Ectodermal cell (in vitro differentiated cells): ENCODE results near the gene GRIN2C.

Experiments
- H3K27ac ChIP-seq: 2 replicates; pipeline ENCODE4 v1.7.0; 2013; ENCODE audit warnings: mild to moderate bottlenecking, low read depth, low read length; ENCODE audit not compliant: insufficient read depth, poor library complexity, severe bottlenecking
- H3K27me3 ChIP-seq: 2 replicates; pipeline ENCODE4 v1.7.0; 2013; ENCODE audit warnings: mild to moderate bottlenecking, low read length; ENCODE audit not compliant: insufficient read depth, control insufficient read depth, poor library complexity, severe bottlenecking
- H3K36me3 ChIP-seq: one replicate; pipeline ENCODE4 v1.7.0; 2013; ENCODE audit warnings: low read length; ENCODE audit not compliant: control insufficient read depth, insufficient read depth
- H3K4me1 ChIP-seq: one replicate; pipeline ENCODE4 v1.7.0; 2013; ENCODE audit warnings: low read length; ENCODE audit not compliant: control insufficient read depth, insufficient read depth
- H3K4me3 ChIP-seq: 2 replicates; pipeline ENCODE4 v1.7.0; 2013; ENCODE audit warnings: low read depth, low read length, control low read depth; ENCODE audit not compliant: insufficient read depth
- H3K9me3 ChIP-seq: 2 replicates; pipeline ENCODE4 v1.7.0; 2013; ENCODE audit warnings: mild to moderate bottlenecking, low read length, moderate library complexity; ENCODE audit not compliant: control insufficient read depth
- WGBS, 2 experiments: methylation state at CpG; one replicate each; pipeline ENCODE4 v1.1.7; 2013; ENCODE audit warnings: missing lambda C conversion rate in 2 of 2; 5-methylcytosine and 5-hydroxymethylcytosine counted together

The GRIN2C gene

GRCh38 chr17:74856112-74856511 lies 3.6 kb downstream of the GRIN2C start:
- WGBS, 2 experiments = 81 to 86% methylated on average over 7 of the region's 7 CpGs
- H3K27me3 ChIP-seq = peaks cover 100% of the 10 kb centered on the region

GRCh38 chr17:74855323-74855722 lies 4.4 kb downstream of the GRIN2C start:
- peaks cover 100% of the 10 kb centered on the region for H3K27me3 ChIP-seq
- H3K36me3 ChIP-seq = no peaks in the 10 kb centered on the region
- H3K4me3 ChIP-seq = no peak overlapping the region
- WGBS, 2 experiments = 83 to 91% methylated on average over 4 of the region's 4 CpGs
- H3K27ac ChIP-seq = no peak overlapping the region
- no peaks in the 10 kb centered on the region for H3K9me3 ChIP-seq
- H3K4me1 ChIP-seq = peaks cover 11% of the 10 kb centered on the region

More at GRCh38 chr17:74856112-74856511, 3.6 kb downstream of the GRIN2C start:
- no peak overlapping the region for H3K27ac ChIP-seq
- H3K36me3 ChIP-seq = no peaks in the 10 kb centered on the region
- H3K4me1 ChIP-seq = peaks cover 18% of the 10 kb centered on the region
- no peaks in the 10 kb centered on the region for H3K9me3 ChIP-seq
- no peak overlapping the region for H3K4me3 ChIP-seq

DNA sequence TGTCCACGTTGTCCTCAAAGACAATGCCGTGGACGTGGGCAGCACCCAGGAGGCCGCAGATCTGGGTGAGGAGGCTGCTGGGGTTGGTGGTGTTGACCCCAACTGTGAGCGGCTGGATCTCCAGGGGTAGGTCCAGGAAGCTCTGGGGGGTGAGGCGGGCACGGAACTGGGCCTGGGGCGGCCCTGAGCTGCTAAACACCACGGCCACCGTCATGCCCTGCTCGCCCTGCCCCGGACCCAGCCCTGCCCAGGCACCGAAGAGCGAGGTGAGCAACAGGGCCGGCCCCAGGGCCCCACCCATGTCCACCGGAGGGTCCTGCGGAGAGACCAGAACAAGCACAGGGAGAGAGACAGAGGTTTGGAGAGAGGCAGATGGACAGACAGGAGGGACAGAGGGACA lies 4.9 kb downstream of the GRIN2C start:
- Histone ChIP-seq H3K27ac (no peak overlapping the region), H3K36me3 (no peaks in the 10 kb centered on the region), H3K4me3 (no peak overlapping the region), H3K27me3 (peaks cover 100% of the 10 kb centered on the region), H3K9me3 (no peaks in the 10 kb centered on the region), H3K4me1 (peaks cover 8% of the 10 kb centered on the region)
- 90 to 91% methylated on average over 17 of the region's 17 CpGs for WGBS, 2 experiments

DNA sequence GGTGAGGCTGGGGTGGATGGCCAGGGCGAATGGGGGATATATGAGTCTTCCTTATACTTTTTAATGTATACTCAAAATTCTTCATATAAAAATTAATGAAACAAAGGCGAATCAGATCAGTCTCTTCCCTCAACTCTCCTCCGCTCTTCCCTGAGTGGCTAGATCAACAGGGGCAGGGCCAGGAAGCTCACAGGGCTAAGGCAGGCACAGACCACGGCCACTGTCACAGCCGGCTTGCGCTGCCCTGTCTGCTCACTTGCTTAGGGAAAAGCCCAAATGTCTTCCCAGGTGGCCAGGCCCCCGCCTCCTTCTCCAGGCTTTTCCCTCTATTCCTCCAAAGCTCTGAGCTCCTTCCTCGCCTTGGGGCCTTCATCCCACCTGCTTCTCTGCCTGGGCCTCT lies 6.0 kb downstream of the GRIN2C start:
- Histone ChIP-seq H3K27me3 (peaks cover 100% of the 10 kb centered on the region), H3K36me3 (no peaks in the 10 kb centered on the region), H3K9me3 (no peaks in the 10 kb centered on the region), H3K4me3 (no peak overlapping the region), H3K4me1 (peaks cover 8% of the 10 kb centered on the region), H3K27ac (no peak overlapping the region)
- 88 to 91% methylated on average over 7 to 8 of the region's 8 CpGs for WGBS, 2 experiments

GRCh38 chr17:74853048-74853397 lies 6.7 kb downstream of the GRIN2C start:
- Histone ChIP-seq H3K9me3 (no peaks in the 10 kb centered on the region), H3K27me3 (peaks cover 100% of the 10 kb centered on the region), H3K27ac (no peak overlapping the region), H3K4me1 (peaks cover 8% of the 10 kb centered on the region), H3K4me3 (peak overlapping the region; percentile 41), H3K36me3 (no peaks in the 10 kb centered on the region)
- 28 to 32% methylated on average over 9 of the region's 9 CpGs for WGBS, 2 experiments

DNA sequence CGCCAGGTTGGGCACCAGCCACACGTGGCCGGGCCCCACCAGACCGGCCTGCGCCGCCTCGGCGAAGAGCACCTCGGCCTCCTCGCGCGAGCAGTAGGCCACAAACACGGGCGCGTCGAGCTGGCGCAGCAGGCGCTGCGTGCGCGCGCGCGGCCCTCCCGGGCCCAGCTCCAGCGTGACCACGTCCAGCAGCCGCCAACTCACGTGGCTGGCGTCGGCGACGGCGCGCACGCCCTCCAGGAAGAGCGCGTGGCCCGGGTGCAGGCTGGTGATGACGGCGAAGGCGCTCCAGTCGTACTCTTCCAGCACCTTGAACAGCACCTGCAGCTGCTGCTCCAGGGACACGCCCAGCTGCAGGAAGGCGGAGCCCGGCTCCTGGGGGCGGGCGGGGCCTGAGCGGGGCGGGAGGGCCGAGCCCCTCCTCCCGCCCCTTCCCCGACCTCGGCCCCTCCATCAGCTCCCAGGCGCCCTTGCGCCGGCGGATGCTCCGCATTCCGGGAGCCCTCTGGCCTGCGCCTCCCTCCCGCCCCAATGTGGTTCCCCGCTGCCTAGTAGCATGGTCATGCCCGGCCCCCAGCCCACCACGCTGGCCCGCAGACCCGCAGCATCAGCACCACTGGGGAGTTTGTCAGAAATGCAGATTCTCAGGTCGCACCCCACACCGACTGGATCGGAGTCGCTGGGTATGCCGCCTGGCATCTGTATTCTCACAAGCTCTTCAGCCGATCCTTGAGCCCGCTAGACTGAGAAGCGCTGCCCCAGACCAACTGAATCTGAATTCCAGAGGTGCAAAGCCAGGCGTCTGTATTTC lies 7.2 kb downstream of the GRIN2C start:
- H3K4me3 ChIP-seq = peak overlapping the region; percentile 41
- H3K36me3 ChIP-seq = no peaks in the 10 kb centered on the region
- H3K27me3 ChIP-seq = peaks cover 97% of the 10 kb centered on the region
- H3K27ac ChIP-seq = no peak overlapping the region
- no peaks in the 10 kb centered on the region for H3K9me3 ChIP-seq
- peaks cover 8% of the 10 kb centered on the region for H3K4me1 ChIP-seq
- 13% methylated on average over 76 of the region's 76 CpGs for WGBS, 2 experiments

DNA sequence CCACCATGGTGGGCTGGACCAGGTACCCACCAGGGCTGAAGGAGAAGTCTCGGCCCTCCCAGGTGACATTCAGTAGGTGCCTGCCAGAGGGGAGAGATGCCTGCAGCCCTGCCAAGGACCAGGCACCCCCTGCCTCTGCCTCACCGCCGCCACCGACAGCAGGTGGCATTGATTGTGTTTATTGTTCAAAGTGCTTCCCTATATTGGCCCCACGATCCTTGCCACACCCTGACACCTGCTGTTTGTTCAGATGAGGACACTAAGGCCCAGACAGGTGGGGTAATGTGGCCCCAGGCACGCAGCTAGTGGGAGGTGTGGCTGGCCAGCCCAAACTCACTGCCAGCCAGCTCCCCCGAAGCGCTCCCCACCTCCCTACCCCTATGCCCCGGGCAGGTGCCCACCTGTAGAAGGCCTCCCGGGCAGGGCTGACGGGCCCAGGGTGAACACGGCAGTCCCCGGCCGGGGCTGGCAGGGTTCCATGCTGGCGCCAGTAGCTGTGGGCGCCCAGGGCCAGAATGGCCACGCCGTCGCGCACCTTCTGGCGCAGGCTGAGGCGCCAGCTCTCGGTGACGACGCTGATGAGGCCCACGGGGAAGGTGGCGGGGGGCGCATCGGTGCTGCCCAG lies 8.0 kb downstream of the GRIN2C start:
- 80 to 81% methylated on average over 29 of the region's 29 CpGs for WGBS, 2 experiments
- Histone ChIP-seq H3K4me1 (peaks cover 8% of the 10 kb centered on the region), H3K9me3 (no peaks in the 10 kb centered on the region), H3K27ac (no peak overlapping the region), H3K36me3 (no peaks in the 10 kb centered on the region), H3K27me3 (peaks cover 93% of the 10 kb centered on the region), H3K4me3 (no peak overlapping the region)

GRCh38 chr17:74850914-74851313 lies 8.8 kb downstream of the GRIN2C start:
- H3K9me3 ChIP-seq = no peaks in the 10 kb centered on the region
- H3K4me1 ChIP-seq = peaks cover 8% of the 10 kb centered on the region
- no peak overlapping the region for H3K27ac ChIP-seq
- 68 to 79% methylated on average over 3 of the region's 3 CpGs for WGBS, 2 experiments
- no peak overlapping the region for H3K4me3 ChIP-seq
- H3K27me3 ChIP-seq = peaks cover 93% of the 10 kb centered on the region
- no peaks in the 10 kb centered on the region for H3K36me3 ChIP-seq

- Histone ChIP-seq H3K27me3 (peaks cover 93% of the 10 kb centered on the region), H3K36me3 (no peaks in the 10 kb centered on the region), H3K9me3 (no peaks in the 10 kb centered on the region), H3K4me3 (no peak overlapping the region), H3K4me1 (peaks cover 8% of the 10 kb centered on the region), H3K27ac (no peak overlapping the region)
- WGBS, 2 experiments = 83% methylated on average over 17 of the region's 17 CpGs
Measured at GRCh38 chr17:74850310-74850709, 9.4 kb downstream of the GRIN2C start.

GRCh38 chr17:74848656-74849399 lies 10.9 kb downstream of the GRIN2C start:
- Histone ChIP-seq H3K27me3 (peaks cover 91% of the 10 kb centered on the region), H3K36me3 (no peaks in the 10 kb centered on the region)

More at GRCh38 chr17:74848656-74849399, 10.9 kb downstream of the GRIN2C start:
- H3K4me3 ChIP-seq = no peak overlapping the region
- no peak overlapping the region for H3K27ac ChIP-seq
- peaks cover 8% of the 10 kb centered on the region for H3K4me1 ChIP-seq
- 66 to 69% methylated on average over 9 of the region's 9 CpGs for WGBS, 2 experiments
- no peaks in the 10 kb centered on the region for H3K9me3 ChIP-seq
